HG03280 (cell line): ENCODE results near the gene TRAF4.
"Not testable (repeated sequence)": the region's sequence is repeated elsewhere in the genome, so short reads cannot be mapped to it uniquely, and the experiment has no call there.

Experiments used
- ATAC-seq: cut with Tn5 transposase; IDR thresholded peaks from one replicate; pipeline ENCODE4 v1.9.1; 2021; ENCODE audit warnings: mild to moderate bottlenecking, moderate library complexity; ENCODE audit not compliant: unreplicated experiment

Gene TRAF4

DNA sequence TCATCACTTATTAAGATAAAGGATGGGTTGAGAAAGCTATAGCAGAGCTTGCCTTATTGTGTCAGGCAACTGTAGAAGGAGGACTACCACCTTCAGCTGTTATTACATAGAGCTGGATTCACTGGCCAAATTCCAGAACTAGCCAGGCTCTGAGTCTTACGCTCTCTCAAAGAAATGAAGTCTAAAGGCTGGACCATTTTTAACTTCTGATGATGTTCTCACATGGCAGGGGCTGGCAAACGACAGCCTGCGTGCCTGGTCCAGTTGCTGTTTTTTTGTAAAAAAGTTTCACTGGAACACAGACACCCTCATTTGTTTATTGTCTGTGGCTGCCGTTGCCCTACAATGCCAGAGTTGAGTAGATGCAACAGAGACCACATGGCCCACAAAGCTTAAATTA, 21.2 kb downstream of the TRAF4 start:
- no peak for ATAC-seq

DNA sequence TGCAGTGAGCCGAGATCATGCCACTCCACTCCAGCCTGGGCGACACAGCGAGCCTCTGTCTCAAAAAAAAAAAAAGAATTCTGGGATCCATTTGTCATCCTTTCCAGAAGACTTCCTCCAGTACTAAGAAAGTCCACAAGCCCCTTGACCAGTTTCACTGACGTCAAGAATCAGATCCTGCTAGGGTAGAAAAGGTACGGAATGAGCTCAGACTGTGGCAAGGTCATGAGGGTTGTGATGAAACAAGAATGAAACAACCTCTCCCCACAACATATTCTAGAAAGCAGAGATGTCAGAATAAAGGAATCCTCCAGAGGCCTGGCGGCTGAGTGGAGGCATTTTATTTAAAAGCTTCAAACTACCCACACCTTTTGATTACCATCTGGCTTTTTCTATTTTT, 29.9 kb downstream of the TRAF4 start:
- no peak for ATAC-seq

DNA sequence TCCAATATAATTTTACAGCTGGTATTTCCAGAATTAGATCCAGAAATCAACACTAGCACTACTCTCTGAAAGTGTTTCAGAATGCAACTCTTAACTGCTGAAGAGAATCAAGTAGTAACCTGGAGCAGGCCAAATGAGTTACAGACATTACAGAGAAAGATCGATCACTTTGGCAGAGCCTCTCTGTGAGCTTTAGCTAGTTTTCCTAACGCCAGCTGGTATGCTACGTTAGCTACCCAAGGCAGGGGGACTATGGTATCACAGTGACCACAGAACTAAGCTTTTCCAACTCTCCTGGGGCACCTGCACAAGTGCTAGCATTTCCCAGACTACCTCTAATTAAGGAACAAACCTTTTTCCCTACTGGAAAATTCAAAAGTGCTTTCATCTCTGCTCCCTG, 30.4 kb downstream of the TRAF4 start:
- no peak for ATAC-seq

DNA sequence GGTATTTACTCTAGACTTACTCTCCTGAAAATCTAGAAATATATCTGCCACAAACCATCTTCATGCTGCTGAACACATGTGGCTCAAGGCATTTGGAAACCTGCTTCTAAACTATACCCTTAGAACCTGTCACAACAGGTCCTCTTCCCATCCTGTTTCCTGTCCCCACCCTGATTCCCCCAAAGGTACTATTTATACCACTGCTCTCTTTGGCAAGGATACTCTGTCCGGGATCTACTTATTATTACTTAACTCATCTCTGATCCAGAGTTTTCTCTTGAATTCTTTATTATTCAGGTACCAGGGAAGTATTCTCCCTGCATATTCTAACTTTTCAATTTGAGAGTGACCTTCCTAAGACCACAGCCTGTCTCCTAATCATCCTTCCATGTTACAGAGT, 33.4 kb downstream of the TRAF4 start:
- ATAC-seq = no peak

DNA sequence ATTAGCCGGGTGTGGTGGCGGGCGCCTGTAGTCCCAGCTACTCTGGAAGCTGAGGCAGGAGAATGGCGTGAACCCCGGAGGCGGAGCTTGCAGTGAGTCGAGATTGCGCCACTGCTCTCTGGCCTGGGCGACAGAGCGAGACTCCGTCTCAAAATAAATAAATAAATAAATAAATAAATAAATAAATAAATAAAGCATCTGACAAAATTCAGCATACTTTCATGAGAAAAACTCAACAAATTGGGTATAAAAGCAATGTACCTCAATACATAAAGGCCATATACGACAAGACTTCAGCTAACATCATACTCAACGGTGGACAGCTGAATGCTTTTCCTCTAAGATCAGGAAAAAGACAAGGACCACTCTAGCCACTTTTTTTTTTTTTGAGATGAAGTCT, 35.8 kb downstream of the TRAF4 start:
- not testable (repeated sequence) for ATAC-seq

DNA sequence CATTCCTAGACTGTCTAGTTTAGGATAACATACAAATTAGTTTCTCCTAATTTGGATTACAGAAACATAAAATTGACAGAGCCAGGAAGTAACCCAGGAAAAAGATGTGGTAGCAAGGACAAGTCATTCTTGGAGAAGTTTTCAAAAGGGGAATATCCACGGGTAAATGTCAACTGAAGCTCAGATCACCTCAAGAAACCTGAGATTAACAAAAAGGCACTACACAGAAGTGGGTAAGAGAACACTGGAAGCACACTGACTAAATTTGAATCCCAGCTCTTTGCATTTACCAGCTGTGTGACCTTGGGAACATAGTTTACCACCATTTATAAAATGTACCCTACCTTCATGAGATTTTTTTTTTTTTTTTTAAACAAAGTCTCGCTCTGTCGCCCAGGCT, 39.4 kb downstream of the TRAF4 start:
- no peak for ATAC-seq

DNA sequence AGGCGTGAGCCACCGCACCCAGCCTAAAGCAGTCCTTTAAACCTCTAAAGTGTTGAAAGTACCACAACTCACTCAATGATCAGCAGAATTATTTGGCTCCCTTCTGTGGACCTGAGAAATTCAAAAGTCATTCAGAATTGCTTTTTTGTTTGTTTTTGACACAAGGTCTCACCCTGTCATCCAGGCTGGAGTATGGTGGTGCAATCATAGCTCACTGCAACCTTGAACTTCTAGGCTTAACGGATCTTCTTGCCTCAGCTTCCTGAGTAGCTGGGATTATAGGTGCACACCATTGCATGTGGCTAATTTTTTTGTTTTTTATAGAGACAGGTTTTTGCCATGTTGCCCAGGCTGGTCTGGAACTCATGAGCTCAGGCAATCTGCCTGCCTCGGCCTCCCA, 44.3 kb downstream of the TRAF4 start:
- ATAC-seq = no peak

DNA sequence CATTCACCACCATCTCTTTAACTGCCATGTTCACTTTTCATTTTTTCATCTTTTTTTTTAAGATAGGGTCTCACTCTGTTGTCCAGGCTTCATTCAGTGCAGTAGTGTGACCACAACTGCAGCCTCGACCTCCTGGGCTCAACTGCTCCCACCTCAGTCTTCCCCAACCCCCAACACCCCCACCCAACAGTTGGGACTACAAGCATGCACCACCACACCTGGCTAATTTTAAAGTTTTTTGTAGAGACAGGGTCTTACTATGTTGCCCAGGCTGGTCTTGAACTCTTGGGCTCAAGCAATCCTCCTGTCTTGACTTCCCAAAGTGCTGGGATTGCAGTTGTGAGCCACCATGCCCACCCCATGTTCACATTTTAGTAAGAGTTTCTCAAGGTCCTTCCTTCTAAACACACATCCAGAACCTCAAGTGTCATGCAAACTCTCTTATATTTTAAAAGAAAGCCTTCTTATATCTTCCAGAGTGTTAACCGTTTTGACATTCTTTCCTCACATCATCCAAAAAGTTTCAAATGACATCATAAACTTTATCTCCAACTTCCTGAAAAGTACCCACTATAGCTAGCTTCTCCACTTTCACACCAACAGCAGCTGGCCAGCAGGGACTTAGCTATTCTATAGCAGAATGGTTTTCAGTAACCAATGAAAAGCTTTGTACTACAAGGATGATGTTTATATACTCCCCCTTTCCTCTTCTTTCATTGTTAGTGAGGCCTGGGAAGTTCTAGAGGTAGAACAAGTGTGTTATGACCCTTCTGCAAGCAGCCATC, 49.3 kb downstream of the TRAF4 start:
- no peak for ATAC-seq

DNA sequence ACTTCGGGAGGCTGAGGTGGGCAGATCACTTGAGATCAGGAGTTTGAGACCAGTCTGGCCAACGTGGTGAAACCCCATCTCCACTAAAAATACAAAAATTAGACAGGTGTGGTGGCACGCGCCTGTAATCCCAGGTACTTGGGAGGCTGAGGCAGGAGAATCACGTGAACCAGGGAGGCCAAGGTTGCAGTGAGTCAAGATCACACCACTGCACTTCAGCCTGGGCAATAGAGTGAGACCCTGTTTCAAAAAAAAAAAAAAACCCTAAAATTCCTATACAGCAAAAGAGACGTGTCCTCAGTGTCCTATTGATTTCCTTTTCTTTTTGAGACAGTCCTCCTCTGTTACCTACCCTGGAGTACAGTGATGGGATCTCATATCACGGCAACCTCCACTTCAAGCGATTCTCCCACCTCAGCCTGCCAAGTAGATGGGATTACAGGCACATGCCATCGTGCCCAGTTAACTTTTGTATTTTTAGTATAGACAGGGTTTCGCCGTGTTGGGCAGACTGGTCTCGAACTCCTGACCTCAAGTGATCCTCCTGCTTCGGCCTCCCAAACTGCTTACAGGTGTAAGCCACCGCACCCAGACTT, 51.1 kb downstream of the TRAF4 start:
- ATAC-seq = not testable (repeated sequence)

DNA sequence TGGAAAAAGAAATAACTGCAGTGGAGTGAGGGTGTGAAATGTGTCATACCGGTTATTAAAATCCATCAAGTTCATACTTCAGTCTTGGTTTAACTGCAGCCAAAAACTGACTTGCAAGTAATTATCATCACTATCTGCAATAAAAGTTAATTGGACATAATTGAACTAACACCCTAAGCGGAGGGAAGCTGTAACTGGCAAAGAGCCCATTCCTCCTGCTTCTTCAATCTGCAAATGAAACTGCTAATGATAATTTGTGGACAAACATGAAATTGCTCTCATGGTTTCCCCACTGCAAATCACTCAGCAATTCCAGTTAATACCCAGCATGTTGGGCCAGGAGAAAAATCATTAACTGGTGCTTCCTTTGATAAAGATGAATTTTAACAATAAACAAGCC, 52.3 kb downstream of the TRAF4 start:
- ATAC-seq = no peak
